Measurements from ENCODE around the gene TBC1D10B.

Gene TBC1D10B

DNA sequence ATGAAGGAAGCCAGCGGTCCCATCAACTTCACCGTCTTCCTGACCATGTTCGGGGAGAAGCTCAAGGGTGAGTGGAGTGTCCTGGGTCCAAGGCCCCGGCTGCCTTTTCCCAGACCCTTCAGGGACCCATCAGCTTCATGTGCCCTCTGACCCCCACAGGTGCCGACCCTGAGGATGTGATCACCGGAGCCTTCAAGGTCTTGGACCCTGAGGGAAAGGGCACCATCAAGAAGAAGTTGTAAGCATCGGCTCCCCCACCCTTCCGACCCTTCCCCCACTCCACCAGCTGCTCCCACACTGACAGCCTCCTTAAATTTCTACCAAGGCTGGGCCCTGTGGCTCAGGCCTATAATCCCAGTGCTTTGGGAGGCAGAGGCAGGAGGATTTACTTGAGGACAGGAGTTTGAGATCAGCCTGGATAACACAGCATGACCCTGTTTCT lies 6.2 kb upstream of the TBC1D10B start:
- DNase-seq (ENCODE audit: low read depth in 2 of 2, low spot score in 1 of 2), result no peak

DNA sequence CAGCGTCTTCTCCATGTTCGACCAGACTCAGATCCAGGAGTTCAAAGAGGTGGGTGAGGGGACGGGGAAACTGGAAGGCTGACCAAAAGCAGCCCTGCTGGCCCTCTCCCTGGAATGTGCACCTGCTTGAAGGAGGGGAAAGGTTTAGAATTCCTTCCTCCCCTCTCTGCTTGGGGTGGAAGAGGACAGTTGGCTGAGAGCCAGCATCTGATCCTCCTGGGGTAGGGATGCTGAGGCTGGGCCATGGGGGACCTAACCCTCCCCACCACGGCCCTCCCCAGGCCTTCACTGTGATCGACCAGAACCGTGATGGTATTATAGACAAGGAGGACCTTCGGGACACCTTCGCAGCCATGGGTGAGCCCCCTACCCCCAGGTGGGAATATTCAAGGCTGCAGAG lies 5.6 kb upstream of the TBC1D10B start:
- DNase-seq (ENCODE audit: low read depth in 2 of 2, low spot score in 1 of 2), result no peak

DNA sequence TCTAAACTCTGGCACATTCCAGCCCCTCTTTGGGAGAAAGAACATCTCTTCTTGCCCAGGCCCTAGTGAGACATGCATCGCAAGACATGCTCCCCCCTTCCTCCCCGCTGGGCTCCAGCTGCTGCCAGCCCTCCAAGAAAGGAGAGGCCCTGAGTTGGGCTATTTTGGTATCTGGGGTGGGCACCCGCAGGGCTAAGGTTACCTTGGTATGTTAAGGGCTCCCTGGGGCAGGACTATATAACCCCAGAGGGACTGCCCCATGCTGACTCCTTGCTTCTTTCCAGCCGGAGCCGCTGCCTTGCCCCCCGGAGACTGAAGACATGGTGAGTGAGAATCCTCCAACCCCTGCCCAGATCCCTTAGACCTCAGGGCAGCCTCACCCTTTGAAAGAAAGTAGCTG lies 4.2 kb upstream of the TBC1D10B start, which contains the start of gene MYL11:
TSS of gene MYL11 (plus strand) at position 265 of the 400 bp plus-strand sequence. CDS start at position 321, 56 bp downstream.
- no peak for DNase-seq (ENCODE audit: low read depth in 2 of 2, low spot score in 1 of 2)

DNA sequence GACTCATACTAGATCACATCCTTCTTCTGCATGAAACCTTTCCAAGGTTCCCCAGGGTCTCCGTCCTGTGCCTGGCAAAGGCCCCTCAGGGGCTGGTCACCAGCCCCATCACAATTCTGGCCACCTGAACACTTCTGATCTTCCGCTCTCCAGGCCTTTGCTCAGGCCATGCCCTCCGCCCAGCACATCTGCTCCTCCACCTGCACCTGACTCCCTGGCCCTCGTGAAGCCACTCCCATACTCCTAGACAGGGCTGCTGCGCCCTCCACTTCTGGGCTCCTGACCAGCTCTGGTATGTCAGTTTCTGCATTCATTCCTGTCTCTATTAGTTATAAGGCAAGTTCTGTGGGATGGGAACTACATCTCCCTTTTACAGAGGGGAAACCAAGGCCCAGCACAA lies 2.4 kb upstream of the TBC1D10B start:
- DNase-seq (ENCODE audit: low read depth in 2 of 2, low spot score in 1 of 2), result no peak

DNA sequence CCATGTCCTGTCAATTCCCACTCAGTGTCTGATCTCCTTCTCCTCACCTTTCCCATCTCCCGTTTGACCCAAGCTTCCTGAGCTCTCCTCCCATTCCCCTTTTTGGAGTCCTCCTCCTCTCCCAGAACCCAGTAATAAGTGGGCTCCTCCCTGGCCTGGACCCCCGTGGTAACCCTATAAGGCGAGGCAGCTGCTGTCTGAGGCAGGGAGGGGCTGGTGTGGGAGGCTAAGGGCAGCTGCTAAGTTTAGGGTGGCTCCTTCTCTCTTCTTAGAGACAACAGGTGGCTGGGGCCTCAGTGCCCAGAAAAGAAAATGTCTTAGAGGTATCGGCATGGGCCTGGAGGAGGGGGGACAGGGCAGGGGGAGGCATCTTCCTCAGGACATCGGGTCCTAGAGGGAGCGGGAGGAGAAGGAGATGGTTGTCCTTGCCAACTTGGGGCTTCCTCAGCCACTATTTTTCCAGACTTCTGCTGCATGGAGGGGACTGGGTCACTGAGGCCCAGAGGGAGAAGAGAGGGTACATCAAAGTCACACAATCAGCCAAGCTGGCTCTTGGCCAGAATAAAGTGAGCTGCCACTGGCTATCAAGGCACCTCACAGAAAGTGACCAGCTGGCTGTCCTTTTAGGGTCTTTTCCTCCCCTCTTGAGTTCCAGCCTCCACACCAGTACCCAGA lies 1.9 kb upstream of the TBC1D10B start:
- no peak for DNase-seq (ENCODE audit: low read depth in 2 of 2, low spot score in 1 of 2)

DNA sequence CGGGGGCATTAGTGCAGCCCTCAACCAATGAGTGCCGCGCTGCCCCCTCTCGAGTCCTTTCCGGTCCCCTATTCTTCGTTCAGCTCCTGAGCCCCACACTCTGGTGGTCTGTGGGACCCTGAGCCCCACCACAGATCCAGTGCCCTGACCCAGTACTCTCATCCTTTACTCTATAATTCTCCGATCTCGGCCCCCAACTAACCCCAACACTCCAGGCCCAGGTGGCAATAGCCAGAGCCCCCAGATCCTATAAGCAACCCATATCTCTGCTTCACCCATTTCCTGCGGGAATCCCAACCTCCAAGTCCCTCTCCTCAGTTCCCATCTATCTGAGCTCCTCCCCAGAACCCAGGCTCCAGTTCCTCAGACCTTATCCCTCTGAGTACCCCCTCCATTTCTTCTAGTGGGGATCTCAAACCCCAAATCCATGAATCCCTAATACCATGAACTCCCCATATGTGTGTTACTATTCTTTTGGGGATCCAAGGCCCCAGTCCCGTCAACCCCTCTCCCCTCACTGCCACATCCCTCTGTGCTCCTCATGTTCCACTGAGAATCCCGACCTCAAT lies 1.0 kb upstream of the TBC1D10B start:
- DNase-seq (ENCODE audit: low read depth in 2 of 2, low spot score in 1 of 2), result no peak

DNA sequence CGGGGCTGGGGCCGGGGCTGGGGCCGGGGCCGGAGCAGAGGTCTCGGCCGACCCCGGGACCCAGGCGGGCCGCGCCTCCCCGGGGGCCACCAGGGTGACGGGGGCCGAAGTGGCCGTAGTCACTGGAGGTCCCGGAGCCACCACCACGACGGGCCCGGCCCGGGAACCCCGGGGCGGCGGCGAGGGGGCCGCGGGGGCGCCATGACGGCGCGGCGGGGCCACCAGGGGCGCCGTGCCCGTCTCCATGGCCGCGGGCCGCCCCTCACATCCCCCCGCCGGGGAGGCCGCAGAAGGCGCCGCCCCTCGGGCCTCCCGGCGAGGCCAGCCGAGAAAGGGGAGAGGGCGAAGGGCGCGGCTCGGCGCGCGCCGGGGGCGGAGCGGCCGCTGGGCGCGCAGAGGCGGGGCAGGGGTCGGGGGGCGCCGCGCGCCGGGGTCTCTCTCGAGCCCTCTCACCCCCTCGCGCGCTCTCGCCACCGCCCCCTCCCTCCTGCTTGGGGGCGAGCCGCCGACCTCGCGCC lies 297 bp downstream of the TBC1D10B start:
- DNase-seq (ENCODE audit: low read depth in 2 of 2, low spot score in 1 of 2), result no peak

DNA sequence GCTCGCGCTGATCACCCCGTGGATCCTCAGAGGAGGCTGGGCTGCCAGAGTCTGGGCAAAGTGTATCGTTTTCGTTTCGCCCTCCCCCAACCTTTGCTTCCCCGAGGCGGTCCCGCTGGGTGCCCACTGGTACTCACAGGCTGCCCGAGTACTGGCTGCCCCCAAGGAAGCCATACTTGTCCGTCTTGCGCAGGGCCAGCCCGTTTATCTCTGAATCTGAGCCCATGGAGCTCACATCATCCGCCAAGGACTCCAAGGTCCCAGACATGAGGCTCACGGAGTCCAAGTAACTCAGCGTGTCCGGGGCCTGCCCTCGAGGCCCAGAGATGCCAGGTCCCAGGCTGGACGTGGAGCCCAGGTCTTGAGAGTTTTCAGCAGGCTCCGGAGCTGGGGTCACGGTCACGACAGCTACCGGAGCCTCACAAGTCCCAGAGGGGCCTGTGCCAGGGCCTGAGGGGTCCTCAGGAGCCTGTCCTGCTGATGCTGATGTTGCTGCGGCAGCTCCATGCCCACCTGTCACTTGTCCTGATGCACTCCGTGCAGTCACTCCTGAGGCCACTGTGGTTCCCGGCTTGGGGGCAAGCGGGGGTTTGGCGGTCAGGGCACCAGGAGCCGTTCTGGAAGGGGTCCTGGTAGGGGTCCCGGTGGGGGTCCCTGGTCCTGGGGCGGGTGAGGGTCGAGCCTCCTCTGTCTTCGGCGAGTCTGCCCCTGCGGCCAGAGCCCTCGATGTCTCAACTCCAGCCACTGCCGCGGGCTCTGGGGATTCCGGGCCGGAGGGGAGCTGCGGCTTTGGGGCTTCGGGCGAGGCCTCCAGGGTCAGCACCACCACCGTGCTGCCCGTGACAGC lies 980 bp downstream of the TBC1D10B start:
- DNase-seq (ENCODE audit: low read depth in 2 of 2, low spot score in 1 of 2), result no peak

DNA sequence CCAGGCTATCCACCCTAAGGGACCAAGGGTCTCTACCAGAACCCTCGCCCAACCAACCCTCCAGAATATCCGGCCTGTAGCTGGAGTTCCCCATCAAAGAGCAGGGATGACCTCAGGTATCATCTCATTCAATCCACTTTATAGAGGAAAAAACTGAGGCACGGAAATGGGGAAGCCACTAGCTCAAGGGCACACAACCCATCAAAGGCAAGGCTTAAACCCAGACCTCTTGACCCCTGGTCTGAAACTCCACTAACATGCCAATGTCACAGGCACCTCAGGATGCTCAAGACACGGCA lies 1.6 kb downstream of the TBC1D10B start:
- DNase-seq (ENCODE audit: low read depth in 2 of 2, low spot score in 1 of 2), result no peak

DNA sequence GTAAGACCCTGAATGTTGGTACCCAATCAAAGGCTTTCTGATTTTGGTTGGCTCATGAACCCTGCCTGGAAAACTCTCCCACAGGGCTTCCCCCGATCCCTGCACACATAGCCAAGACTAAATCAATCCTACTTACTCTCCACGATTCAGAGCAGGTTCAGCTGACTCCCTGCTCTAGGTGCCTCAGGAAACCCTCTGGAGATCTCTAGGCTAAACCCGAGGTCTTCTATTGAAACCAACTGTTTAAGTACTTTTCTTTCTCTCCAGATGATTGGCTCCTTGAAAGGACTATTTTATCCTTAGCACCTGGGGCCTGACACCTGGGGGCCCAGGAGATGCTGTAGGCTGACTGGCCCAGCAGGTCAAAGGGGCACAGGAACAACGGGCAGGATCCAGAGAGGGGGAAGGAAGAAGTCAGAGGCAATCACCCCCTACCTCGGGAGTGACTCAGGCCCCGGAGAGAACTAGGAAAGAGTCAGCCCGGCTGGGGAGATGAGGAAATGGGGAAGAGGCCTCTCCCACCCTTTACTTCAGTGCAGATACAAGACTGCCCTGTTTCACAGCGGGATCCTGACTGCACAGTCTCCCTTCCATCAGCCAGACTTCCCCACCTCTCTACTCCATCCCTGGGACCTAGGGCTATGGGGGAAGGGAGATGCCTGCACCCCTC lies 2.0 kb downstream of the TBC1D10B start:
- no peak for DNase-seq (ENCODE audit: low read depth in 2 of 2, low spot score in 1 of 2)

DNA sequence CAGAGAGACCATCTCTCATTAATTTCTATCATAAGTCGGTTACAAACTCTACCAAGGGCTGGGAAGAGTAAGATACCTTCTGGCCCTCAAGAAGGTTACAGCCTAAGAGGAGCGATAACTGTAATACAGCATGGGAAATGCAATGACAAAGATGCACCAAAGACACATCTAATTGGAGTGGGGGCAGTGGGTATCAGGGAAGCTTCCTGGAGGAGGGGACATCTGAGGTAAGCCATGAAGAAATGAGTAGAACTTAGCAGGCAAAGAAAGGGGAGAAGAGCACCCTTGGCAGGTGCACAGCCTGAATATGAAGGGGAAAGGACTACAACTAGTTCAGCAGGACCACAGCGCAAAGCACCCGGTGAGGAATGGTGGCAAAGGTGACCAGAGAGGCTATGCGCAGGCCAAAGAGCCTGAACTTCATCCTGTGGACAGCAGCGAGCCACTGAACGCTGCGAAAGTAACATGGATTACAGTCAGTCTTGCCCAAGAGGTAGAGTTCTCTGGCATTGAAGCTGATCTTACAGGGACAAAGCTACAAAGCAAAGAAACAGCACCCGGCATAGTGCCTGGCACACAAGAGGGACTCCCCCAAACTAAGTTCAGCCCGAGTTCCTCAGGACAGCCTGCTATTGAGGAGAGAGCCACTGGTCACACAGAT lies 2.8 kb downstream of the TBC1D10B start:
- DNase-seq (ENCODE audit: low read depth in 2 of 2, low spot score in 1 of 2), result no peak

DNA sequence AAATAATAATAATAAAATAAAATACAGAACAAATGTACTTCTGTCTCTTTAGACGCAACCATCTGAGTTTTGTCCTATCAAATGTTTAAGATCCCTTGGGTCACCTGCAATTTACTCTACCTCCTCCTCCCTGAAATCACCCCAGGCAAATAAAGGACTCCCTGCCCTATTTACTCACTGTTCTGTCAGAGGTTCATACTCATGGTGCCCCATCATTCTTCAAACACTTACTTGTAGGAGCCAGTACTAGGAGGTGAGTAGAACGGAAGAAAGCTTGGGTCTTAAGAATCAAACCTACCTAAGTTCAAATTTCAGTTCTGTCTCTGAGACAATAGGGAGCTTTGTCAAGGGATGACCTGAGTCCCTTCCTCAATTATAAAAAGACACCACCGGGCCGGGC lies 3.8 kb downstream of the TBC1D10B start:
- no peak for DNase-seq (ENCODE audit: low read depth in 2 of 2, low spot score in 1 of 2)

DNA sequence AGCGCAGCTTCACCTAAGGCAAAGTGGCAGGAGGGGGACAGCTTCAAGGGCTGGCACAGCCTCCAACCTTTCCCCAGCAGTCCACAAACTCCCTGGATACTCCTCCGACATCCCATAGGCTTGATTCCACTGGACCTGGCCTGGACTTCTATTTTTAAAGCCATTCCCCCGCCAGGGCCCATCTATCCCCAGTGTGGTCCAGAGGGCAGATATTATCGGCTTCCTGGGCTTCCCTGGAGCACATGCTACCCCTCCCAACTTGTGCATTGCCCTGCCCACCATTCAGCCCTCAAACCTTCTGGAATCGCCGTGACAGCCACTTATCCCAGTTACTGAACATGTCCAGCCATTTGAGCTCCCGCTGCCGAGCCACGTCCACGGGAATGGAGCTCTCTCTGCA lies 5.1 kb downstream of the TBC1D10B start:
- DNase-seq (ENCODE audit: low read depth in 2 of 2, low spot score in 1 of 2), result no peak

DNA sequence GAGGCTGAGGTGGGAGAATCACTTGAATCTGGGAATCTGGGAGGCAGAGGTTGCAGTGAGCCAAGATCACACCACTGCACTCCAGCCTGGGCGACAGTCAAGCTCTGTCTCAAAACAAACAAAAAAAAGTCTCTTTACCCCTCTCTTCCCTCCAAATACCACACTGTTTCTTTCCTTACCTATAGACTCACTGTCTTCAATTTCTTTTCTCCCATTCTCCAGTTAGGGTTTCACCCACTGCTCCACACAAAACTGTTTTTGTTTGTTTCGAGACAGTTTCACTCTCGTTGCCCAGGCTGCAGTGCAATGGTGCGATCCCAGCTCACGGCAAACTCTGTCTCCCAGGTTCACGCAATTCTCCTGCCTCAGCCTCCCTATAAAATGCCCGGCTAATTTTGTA lies 9.1 kb downstream of the TBC1D10B start:
- DNase-seq (ENCODE audit: low read depth in 2 of 2, low spot score in 1 of 2), result no peak

DNA sequence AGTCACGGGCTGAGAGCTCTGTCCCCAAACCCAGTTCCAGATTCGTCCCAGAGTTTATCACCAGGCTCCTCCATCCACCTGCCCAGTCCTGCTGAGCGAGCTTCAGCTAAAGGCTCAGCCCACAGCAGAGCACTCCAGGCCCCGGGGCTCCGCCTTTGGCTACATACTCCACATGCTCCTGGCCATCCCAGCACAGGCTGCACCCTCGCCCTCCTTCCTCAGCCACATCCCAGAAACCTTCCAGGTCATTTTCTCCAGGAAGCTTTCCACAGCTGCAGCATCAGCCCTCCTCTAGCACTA lies 10.5 kb downstream of the TBC1D10B start:
- no peak for DNase-seq (ENCODE audit: low read depth in 2 of 2, low spot score in 1 of 2)

DNA sequence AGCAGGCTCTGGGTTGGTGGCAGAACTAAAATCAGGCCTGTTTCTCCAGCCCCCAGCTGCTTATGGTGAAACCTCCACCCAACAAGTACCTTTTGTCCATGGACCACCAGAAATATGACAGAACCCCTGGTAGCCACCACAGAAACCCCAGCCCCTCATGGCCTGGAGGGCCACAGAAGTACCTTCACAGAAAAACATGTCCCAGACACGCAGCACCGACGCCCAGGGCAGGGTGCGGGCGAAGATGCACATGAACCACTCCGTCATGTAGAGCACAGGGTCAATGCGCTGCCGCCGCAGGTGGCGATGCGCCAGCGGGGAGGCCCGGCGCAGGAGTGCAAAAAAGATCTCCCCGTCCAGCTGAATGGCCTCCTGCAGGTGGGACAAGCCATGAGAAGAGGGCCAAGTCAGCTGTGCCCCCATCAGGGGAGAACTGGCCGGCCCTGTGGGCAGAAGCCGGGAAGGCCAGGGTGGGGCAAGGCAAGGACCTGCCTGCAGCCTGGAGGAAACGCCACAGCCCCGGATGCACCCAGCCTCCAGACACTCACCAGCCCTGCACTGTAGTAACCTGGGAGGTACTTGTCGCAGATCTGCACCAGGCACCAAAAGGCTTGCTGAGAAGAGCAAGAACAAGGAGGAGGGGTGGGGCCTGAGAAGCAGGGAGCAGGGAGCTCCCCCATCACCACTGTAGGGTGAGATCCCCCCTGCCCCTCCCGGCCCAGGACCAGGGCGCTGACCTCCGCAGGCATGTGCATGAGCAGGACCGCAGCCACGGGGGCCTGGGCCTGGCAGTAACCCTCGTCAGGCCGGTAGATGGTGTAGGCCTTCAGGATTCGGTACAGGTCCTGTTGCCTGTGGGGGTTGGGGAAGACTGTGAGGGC lies 11.1 kb downstream of the TBC1D10B start:
- no peak for DNase-seq (ENCODE audit: low read depth in 2 of 2, low spot score in 1 of 2)

DNA sequence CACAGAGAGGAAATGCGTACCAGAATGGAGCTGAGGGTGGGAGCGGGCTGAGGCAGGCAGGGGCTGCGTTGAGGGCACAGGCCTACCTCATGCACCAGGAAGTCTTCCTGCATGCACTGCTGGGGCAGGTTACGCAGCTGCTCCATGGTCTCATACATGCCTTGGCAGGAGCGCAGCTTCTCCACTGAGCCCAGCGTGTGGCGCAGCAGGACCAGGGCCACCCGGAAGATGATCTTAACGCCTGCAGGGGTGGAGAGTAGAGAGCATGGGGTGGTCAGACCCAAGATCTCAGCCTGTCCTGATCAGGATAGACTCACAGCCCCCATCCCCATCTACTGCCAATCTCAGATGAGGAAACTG lies 11.7 kb downstream of the TBC1D10B start:
- DNase-seq (ENCODE audit: low read depth in 2 of 2, low spot score in 1 of 2), result no peak

DNA sequence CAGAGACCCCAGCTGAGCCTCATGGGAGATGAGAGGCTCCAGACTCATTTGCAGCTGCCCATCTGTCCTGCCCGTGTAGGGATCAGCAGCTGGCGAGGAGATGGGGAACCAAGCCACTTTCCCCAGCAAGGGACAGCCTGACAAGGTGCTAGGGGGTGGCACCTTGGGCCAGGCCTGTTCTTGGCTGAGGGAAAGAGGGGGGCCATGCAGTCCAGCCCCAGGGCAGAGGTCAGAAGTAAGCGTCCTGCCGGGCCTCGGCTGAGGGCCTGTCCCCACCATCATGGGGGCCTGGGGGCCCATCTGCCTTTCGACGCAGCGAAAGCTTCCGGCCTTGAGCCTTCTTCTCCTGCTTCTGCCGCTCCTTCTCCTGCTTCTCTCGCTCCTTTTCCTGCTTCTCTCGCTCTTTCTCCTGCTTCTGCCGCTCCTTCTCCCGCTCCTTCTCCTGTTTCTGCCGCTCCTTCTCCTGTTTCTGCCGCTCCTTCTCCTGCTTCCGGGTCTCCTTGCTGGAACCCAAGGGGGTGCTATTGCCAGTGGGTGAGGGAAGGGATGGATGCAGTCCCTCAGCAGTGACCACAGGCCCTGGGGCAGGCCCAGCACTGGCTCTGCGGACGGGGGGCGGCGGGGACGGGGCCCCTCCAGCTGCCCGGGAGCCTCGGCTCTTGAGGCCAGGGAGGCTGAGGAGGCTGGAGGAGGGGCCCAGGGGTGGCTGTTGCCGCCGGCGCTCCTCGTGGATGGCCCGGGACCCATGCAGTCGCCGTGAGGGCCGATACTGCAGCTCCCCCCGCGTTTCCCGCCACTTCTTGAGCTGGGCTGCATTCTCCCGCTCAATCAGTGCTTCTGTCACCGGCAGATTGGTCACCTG lies 12.3 kb downstream of the TBC1D10B start:
- no peak for DNase-seq (ENCODE audit: low read depth in 2 of 2, low spot score in 1 of 2)

DNA sequence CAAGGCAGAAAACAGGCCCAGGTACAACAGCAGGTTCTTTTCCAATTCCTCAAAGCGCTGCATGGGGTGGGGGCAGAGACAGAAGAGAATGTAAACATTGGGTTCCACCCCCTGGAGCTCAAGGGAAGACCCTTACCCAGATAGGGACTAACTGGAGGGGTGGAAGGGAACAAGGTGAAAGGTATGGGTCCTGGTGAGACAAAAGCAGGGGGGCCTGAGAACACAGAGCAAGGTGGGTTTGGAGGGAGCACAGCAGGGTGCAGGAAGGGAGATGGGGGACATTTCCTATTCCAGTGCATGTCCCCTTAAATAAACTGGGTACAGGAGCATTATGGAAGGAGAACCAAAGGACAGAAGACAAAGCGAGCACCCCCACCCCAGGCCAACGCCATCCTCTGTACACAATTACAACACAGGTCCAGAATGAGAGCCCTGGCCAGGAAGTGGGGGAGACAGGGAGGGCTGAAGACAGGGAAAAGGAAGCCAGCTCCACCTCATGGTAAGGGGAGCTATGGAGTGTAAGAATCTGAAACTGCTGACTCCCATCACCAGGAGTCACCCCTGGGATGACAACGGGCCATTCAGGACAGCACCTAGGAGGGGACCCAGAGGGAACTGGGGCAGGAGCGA lies 13.1 kb downstream of the TBC1D10B start:
- no peak for DNase-seq (ENCODE audit: low read depth in 2 of 2, low spot score in 1 of 2)
